Tibial nerve (tissue), 4 donors: ENCODE measurements around the gene MED9. TPM values are rescaled to one million over a fixed set of nuclear protein-coding genes. Genes with fewer than 3 reads are reported as not detected.

Experiments used
- DNase-seq, 2 donors: peaks; one replicate each; pipeline ENCODE4 v3.0.0-alpha.2; 2019; ENCODE audit warnings: low spot score in 2 of 2
- H3K27ac ChIP-seq, 4 donors: fragments of 200-600 bp; sonication (generic) in 3 of 4; one replicate each; pipeline ENCODE4 v1.5.1; 2017 to 2019; ENCODE audit warnings: mild to moderate bottlenecking in 1 of 4
- H3K27me3 ChIP-seq, 2 donors: fragments of 200-600 bp; sonication (generic) in 1 of 2; one replicate each; pipeline versions ENCODE4 v1.5.1 to v1.6.0; 2017 to 2019
- H3K36me3 ChIP-seq, 3 donors: fragments of 200-600 bp; sonication (generic); one replicate each; pipeline ENCODE4 v1.5.1; 2018 to 2019
- H3K4me1 ChIP-seq, 4 donors: fragments of 200-600 bp; sonication (generic) in 3 of 4; one replicate each; pipeline ENCODE4 v1.5.1; 2017 to 2019
- H3K4me3 ChIP-seq, 4 donors: fragments of 200-600 bp; sonication (generic) in 3 of 4; one replicate each; pipeline ENCODE4 v1.5.1; 2017 to 2019; ENCODE audit warnings: mild to moderate bottlenecking in 1 of 4, moderate library complexity in 1 of 4
- H3K9me3 ChIP-seq, 4 donors: fragments of 200-600 bp; sonication (generic) in 3 of 4; one replicate each; pipeline ENCODE4 v1.5.1; 2017 to 2019
- EP300 ChIP-seq, 2 donors: sonication (generic); formaldehyde crosslinking; IDR thresholded peaks; one replicate each; pipeline ENCODE4 v1.6.1; 2017; ENCODE audit warnings: antibody characterized with exemption in 2 of 2, mild to moderate bottlenecking in 1 of 2
- POLR2A ChIP-seq, 2 donors: fragments of 450-650 bp; IDR thresholded peaks; one replicate each; pipeline ENCODE4 v1.6.1; 2017; ENCODE audit warnings: antibody characterized with exemption in 2 of 2, mild to moderate bottlenecking in 2 of 2, moderate library complexity in 2 of 2
- WGBS, 2 donors: methylation state at CpG; one replicate each; pipeline ENCODE4 v1.1.5; 2018; 5-methylcytosine and 5-hydroxymethylcytosine counted together
- total RNA-seq, 4 donors: library from RNA; depleted of rRNA; stranded (reverse); fragments of >200 nt; gene quantifications; one replicate each; pipeline ENCODE4 v1.1.0, GENCODE V29; 2016
- TF ChIP-seq, protein P1 (sequence below), 5 experiments: fragments of 200-600 bp in 3 of 5; fragments of 450-650 bp in 2 of 5; sonication (generic) in 3 of 5; IDR thresholded peaks; one replicate each; pipeline ENCODE4 v1.5.1; 2016 to 2019; ENCODE audit warnings: antibody characterized with exemption in 5 of 5, mild to moderate bottlenecking in 3 of 5, moderate library complexity in 2 of 5

The MED9 gene
- total RNA-seq, 4 donors from 2014 or later = 8.0 to 17.5 (median 13.6) TPM

DNA sequence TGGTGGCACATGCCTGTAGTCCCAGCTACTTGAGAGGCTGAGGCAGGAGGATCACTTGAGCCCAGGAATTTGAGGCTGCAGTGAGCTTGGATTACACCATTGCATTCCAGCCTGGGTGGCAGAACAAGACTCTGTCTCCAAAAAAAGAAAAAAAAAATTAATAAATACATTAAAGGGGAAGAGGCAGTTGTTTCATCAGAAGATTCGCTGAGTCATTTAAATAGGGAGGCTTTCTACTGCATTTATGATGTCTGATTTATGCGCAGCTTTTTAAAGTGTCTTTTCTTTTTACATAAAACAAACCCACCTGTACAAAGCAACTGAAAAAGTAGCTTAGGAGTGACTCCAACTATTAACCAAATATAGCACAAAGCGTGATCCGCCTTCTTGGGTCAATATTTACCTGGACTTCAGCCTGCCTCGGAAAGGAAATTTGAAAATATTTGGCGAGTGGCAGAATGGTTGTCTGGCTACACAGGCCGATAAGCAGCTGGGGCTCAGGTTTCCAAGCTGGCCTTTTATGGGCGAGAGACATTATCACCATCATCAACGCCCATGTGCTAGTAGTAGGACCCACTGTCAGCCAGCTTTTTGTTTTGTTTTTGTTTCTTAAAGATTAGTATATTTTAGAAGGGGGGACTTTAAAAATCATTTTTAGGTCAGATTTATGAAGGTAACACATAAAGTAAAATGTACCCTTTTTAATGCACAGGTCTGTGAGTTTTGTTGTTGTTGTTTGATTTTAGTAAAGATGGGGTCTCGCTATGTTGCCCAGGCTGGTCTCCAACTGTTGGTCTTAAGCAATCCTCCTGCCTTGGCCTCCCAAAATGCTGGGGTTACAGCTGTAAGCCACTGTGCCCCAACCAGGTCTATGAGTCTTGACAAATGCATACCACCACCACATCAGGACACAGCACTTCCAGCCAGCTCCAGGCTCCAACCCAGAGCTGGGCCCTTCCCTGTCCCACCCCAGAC lies 61.9 kb downstream of the MED9 start:
- Histone ChIP-seq H3K36me3 (peaks cover 0 to 4% (median 0%) of the 10 kb centered on the region in 3 donors), H3K27ac (no peak overlapping the region), H3K9me3 (no peaks in the 10 kb centered on the region), H3K27me3 (no peaks in the 10 kb centered on the region), H3K4me3 (no peak overlapping the region), H3K4me1 (peaks cover 0 to 7% (median 0%) of the 10 kb centered on the region in 4 donors)
- TF ChIP-seq, protein P1, sequence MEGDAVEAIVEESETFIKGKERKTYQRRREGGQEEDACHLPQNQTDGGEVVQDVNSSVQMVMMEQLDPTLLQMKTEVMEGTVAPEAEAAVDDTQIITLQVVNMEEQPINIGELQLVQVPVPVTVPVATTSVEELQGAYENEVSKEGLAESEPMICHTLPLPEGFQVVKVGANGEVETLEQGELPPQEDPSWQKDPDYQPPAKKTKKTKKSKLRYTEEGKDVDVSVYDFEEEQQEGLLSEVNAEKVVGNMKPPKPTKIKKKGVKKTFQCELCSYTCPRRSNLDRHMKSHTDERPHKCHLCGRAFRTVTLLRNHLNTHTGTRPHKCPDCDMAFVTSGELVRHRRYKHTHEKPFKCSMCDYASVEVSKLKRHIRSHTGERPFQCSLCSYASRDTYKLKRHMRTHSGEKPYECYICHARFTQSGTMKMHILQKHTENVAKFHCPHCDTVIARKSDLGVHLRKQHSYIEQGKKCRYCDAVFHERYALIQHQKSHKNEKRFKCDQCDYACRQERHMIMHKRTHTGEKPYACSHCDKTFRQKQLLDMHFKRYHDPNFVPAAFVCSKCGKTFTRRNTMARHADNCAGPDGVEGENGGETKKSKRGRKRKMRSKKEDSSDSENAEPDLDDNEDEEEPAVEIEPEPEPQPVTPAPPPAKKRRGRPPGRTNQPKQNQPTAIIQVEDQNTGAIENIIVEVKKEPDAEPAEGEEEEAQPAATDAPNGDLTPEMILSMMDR (IDR thresholded peaks at IDR 0.05) = no peak
- TF ChIP-seq POLR2A (IDR thresholded peaks at IDR 0.05) (no peak), EP300 (IDR thresholded peaks at IDR 0.05) (no peak)
- 77 to 86% methylated on average over 10 of the region's 10 CpGs for WGBS, 2 donors
- DNase-seq = no peak

DNA sequence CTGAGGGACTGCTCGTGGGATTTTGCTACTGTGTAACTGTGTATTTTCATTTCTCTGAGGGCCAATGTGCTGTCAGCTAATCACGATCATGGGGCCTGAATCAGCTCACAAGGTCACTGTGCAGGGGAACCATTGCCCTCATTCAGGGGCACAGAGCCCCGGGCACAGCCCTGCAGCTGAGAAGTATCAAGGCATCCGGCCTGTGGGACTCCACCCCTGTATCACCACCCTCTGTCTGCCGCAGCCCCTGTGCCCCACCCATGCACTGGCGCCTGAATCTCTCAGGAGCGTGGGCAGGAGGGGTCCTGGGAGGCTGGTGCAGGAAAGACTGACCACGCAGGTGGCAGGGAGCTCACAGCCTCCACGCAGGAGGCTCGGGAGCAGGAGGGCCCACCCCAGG lies 62.8 kb downstream of the MED9 start:
- H3K4me3 ChIP-seq = no peak overlapping the region
- H3K27ac ChIP-seq = no peak overlapping the region
- WGBS, 2 donors = 76 to 81% methylated on average over 7 to 9 of the region's 10 CpGs
- H3K36me3 ChIP-seq = peaks cover 0 to 4% (median 0%) of the 10 kb centered on the region in 3 donors
- H3K27me3 ChIP-seq = no peaks in the 10 kb centered on the region
- DNase-seq = no peak
- H3K9me3 ChIP-seq = no peaks in the 10 kb centered on the region
- no peak for TF ChIP-seq EP300 (IDR thresholded peaks at IDR 0.05)
- TF ChIP-seq, protein P1 (IDR thresholded peaks at IDR 0.05) = no peak
- no peak for TF ChIP-seq POLR2A (IDR thresholded peaks at IDR 0.05)
- peaks cover 0 to 7% (median 0%) of the 10 kb centered on the region in 4 donors for H3K4me1 ChIP-seq

DNA sequence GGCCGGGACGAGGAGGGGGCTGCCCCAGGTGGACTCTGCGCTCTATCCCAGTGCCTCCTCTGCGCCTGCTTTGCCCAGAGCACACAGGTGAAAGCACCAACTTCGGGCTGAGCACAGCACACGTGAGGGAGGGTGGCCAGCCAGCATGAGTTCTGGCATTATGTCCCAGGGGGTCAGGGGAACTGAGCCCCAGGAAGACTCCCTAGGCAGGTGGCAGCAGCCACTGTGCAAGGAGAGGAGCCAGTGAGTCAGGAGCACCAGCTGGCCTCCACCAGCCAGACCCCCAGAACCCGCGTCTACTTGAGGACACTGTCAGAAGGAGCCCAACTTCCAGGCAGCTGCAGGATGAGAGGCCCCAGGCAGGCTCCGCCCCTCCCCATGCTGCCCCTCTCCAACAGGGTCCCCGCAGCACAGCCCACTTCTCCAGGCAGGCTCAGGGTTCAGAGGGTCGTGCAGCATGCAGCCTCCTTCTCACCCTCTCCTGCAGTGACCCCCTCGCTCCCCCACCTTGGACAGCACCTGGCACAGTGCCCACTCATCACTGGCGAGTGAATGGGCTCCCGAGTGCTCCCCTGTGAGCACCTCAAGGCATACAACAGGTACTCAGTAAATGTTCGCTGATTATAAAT lies 63.6 kb downstream of the MED9 start:
- TF ChIP-seq EP300 (IDR thresholded peaks at IDR 0.05) (no peak), POLR2A (IDR thresholded peaks at IDR 0.05) (no peak)
- TF ChIP-seq, protein P1 (IDR thresholded peaks at IDR 0.05) = no peak
- DNase-seq = no peak
- H3K9me3 ChIP-seq = no peaks in the 10 kb centered on the region
- peaks cover 0 to 4% (median 0%) of the 10 kb centered on the region in 3 donors for H3K36me3 ChIP-seq
- H3K4me3 ChIP-seq = no peak overlapping the region
- no peaks in the 10 kb centered on the region for H3K27me3 ChIP-seq
- H3K27ac ChIP-seq = no peak overlapping the region
- 74 to 77% methylated on average over 12 of the region's 15 CpGs for WGBS, 2 donors
- peaks cover 0 to 12% (median 2%) of the 10 kb centered on the region in 4 donors for H3K4me1 ChIP-seq

DNA sequence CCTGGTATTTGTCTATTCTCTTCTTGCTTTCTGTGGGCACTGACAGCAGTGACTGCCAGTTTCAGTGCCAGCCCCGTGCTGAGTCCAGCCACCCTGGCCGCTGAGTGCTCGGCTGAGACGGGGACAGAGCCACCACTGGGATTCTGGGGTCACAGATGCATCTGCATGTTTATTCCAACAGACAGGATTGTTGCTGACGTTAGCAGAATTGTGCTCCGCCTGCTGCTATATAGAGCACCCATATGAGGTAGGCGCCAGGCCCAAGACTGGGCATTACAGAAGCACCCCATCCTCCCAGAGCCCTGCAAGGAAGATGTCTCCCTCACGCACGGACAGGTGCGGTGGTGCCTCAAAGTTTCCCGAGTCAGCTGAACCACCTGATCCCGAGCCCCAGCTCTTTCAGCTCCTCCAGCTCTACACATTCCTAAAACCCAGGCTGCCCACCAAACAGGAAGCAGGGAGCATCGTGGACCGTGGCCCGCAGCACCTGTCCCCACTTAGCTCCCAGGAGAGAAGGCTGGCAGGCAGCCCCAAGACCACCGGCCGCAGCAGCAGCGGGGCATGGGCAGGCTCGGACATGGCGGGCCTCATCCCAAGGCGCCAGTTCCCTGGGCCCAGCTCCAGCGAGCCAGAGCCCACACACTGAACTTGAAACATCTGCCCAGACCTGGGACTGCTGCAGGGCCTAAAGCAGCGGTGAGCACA lies 64.3 kb downstream of the MED9 start:
- no peak overlapping the region for H3K4me3 ChIP-seq
- WGBS, 2 donors = 72 to 74% methylated on average over 18 to 22 of the region's 23 CpGs
- no peak for TF ChIP-seq POLR2A (IDR thresholded peaks at IDR 0.05)
- TF ChIP-seq, protein P1 (IDR thresholded peaks at IDR 0.05) = no peak
- no peak for TF ChIP-seq EP300 (IDR thresholded peaks at IDR 0.05)
- H3K27ac ChIP-seq = no peak overlapping the region
- no peaks in the 10 kb centered on the region for H3K27me3 ChIP-seq
- H3K36me3 ChIP-seq = peaks cover 0 to 4% (median 0%) of the 10 kb centered on the region in 3 donors
- no peak for DNase-seq
- H3K4me1 ChIP-seq = peaks cover 0 to 15% (median 6%) of the 10 kb centered on the region in 4 donors
- no peaks in the 10 kb centered on the region for H3K9me3 ChIP-seq
